Neural cell (in vitro differentiated cells): Measurements from ENCODE around the gene TNRC6C. TPM values are rescaled to one million over a fixed set of nuclear protein-coding genes. Genes with fewer than 3 reads are reported as not detected.

Source experiments
- H2AFZ ChIP-seq: fragments of 200-600, 300-800 bp; sonication (generic), shearing (Covaris generic); 2 replicates; pipeline ENCODE4 v1.6.0; 2014; ENCODE audit warnings: low read depth, mild to moderate bottlenecking, antibody characterized with exemption, low read length, moderate library complexity
- H3F3A ChIP-seq: fragments of 200-600 bp; shearing (Covaris generic); 2 replicates; pipeline ENCODE4 v1.6.1; 2016; ENCODE audit warnings: mild to moderate bottlenecking, moderate library complexity, mixed read lengths, antibody characterized with exemption, low read length; ENCODE audit not compliant: insufficient read depth, poor library complexity, severe bottlenecking
- H3K27ac ChIP-seq: fragments of 200-600, 300-800 bp; sonication (generic), shearing (Covaris generic); 2 replicates; pipeline ENCODE4 v1.5.1; 2014; ENCODE audit warnings: mild to moderate bottlenecking, low read length, moderate library complexity
- H3K27me3 ChIP-seq: fragments of 300-800, 200-600 bp; sonication (generic), shearing (Covaris generic); 2 replicates; pipeline ENCODE4 v1.6.0; 2014; ENCODE audit warnings: mild to moderate bottlenecking, low read depth, low read length, moderate library complexity; ENCODE audit not compliant: insufficient read depth
- H3K36me3 ChIP-seq: fragments of 300-800, 200-600 bp; sonication (generic), shearing (Covaris generic); 2 replicates; pipeline ENCODE4 v1.5.1; 2014; ENCODE audit warnings: mild to moderate bottlenecking, antibody characterized with exemption, low read length, moderate library complexity; ENCODE audit not compliant: insufficient read depth
- H3K4me2 ChIP-seq: fragments of 300-800, 200-600 bp; sonication (generic), shearing (Covaris generic); 2 replicates; pipeline ENCODE4 v1.6.0; 2014; ENCODE audit warnings: mild to moderate bottlenecking, low read length
- H3K4me3 ChIP-seq: fragments of 300-800, 200-600 bp; sonication (generic), shearing (Covaris generic); 2 replicates; pipeline ENCODE4 v1.5.1; 2014; ENCODE audit warnings: mild to moderate bottlenecking, low read length, moderate library complexity
- H3K79me2 ChIP-seq: fragments of 200-600 bp; shearing (Covaris generic); replicated peaks from 2 replicates; pipeline ENCODE4 v1.6.0; 2014; ENCODE audit warnings: mild to moderate bottlenecking, low read length, moderate library complexity; ENCODE audit not compliant: insufficient read depth
- H3K9ac ChIP-seq: fragments of 300-800, 200-600 bp; sonication (generic), shearing (Covaris generic); 2 replicates; pipeline ENCODE4 v1.6.1; 2016; ENCODE audit warnings: mild to moderate bottlenecking, low read length, mixed read lengths
- H3K9me2 ChIP-seq: fragments of 200-600 bp; shearing (Covaris generic); 2 replicates; pipeline ENCODE4 v1.6.1; 2016; ENCODE audit warnings: mild to moderate bottlenecking, low read length, mixed read lengths; ENCODE audit not compliant: insufficient read depth
- H3K9me3 ChIP-seq: fragments of 200-600, 300-800 bp; sonication (generic), shearing (Covaris generic); 2 replicates; pipeline ENCODE4 v1.6.1; 2016; ENCODE audit warnings: mild to moderate bottlenecking, mixed run types, low read length, moderate library complexity, mixed read lengths
- H4K20me1 ChIP-seq: fragments of 200-600 bp; shearing (Covaris generic); 2 replicates; pipeline ENCODE4 v1.6.1; 2016; ENCODE audit warnings: mild to moderate bottlenecking, mixed run types; ENCODE audit not compliant: insufficient read depth
- EP300 ChIP-seq: fragments of 450-650 bp; conservative IDR thresholded peaks from 2 replicates; pipeline ENCODE4 v1.6.1; 2014; ENCODE audit warnings: antibody characterized with exemption, mild to moderate bottlenecking, moderate library complexity; ENCODE audit not compliant: poor library complexity, severe bottlenecking
- EZH2 ChIP-seq: fragments of 200-600, 300-800 bp; shearing (Covaris generic), sonication (generic); IDR thresholded peaks from 2 replicates; pipeline ENCODE4 v1.6.1; 2014; ENCODE audit warnings: antibody characterized with exemption, low read length, borderline replicate concordance, mild to moderate bottlenecking; ENCODE audit not compliant: insufficient read depth, poor library complexity, severe bottlenecking
- MXI1 ChIP-seq: fragments of 450-650 bp; conservative IDR thresholded peaks from 2 replicates; pipeline ENCODE4 v1.6.1; 2014; ENCODE audit warnings: antibody characterized with exemption, mild to moderate bottlenecking; ENCODE audit not compliant: poor library complexity, severe bottlenecking
- POLR2AphosphoS5 ChIP-seq: IDR thresholded peaks from 2 replicates; pipeline ENCODE4 v1.6.1; 2012
- RAD21 ChIP-seq: fragments of 450-650 bp; conservative IDR thresholded peaks from 2 replicates; pipeline ENCODE4 v1.6.1; 2014; ENCODE audit warnings: antibody characterized with exemption, mild to moderate bottlenecking, moderate library complexity
- REST ChIP-seq: IDR thresholded peaks from 2 replicates; pipeline ENCODE4 v1.6.1; 2012; ENCODE audit warnings: borderline replicate concordance
- SMC3 ChIP-seq: fragments of 450-650 bp; conservative IDR thresholded peaks from 2 replicates; pipeline ENCODE4 v1.6.1; 2014; ENCODE audit warnings: antibody characterized with exemption, mild to moderate bottlenecking, moderate library complexity; ENCODE audit not compliant: poor library complexity
- TAF1 ChIP-seq: IDR thresholded peaks from 2 replicates; pipeline ENCODE4 v1.6.1; 2012; ENCODE audit warnings: low read depth
- polyA plus RNA-seq: library from polyadenylated mRNA; depleted of rRNA; stranded (reverse); fragments of >200 nt; gene quantifications from 2 replicates; pipeline ENCODE4 v1.2.3, GENCODE V29; 2014
- TF ChIP-seq, protein P1 (sequence below): fragments of 450-650 bp; IDR thresholded peaks from 2 replicates; pipeline ENCODE4 v1.5.1; 2014; ENCODE audit warnings: antibody characterized with exemption, mild to moderate bottlenecking, moderate library complexity; ENCODE audit not compliant: poor library complexity, severe bottlenecking

Gene TNRC6C
- polyA plus RNA-seq, 1 donor from 2014 or later = 15.4 TPM

- Histone ChIP-seq H2AFZ (no peak overlapping the region), H3K27me3 (peaks cover 50% of the 10 kb centered on the region), H3K4me3 (no peak overlapping the region), H3K79me2 (no peaks in the 10 kb centered on the region), H3K9me2 (no peaks in the 10 kb centered on the region), H3K9me3 (no peaks in the 10 kb centered on the region), H3K27ac (no peak overlapping the region), H3F3A (no peaks in the 10 kb centered on the region), H3K9ac (no peak overlapping the region), H3K36me3 (no peaks in the 10 kb centered on the region), H3K4me2 (no peak overlapping the region), H4K20me1 (no peaks in the 10 kb centered on the region)
- TF ChIP-seq RAD21 (no peak), SMC3 (no peak), EP300 (no peak), POLR2AphosphoS5 (no peak), MXI1 (no peak), REST (no peak), TAF1 (no peak), EZH2 (no peak)
- TF ChIP-seq, protein P1, sequence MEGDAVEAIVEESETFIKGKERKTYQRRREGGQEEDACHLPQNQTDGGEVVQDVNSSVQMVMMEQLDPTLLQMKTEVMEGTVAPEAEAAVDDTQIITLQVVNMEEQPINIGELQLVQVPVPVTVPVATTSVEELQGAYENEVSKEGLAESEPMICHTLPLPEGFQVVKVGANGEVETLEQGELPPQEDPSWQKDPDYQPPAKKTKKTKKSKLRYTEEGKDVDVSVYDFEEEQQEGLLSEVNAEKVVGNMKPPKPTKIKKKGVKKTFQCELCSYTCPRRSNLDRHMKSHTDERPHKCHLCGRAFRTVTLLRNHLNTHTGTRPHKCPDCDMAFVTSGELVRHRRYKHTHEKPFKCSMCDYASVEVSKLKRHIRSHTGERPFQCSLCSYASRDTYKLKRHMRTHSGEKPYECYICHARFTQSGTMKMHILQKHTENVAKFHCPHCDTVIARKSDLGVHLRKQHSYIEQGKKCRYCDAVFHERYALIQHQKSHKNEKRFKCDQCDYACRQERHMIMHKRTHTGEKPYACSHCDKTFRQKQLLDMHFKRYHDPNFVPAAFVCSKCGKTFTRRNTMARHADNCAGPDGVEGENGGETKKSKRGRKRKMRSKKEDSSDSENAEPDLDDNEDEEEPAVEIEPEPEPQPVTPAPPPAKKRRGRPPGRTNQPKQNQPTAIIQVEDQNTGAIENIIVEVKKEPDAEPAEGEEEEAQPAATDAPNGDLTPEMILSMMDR = no peak
Observed at GRCh38 chr17:78132767-78133178, 174.3 kb downstream of the TNRC6C start.

DNA sequence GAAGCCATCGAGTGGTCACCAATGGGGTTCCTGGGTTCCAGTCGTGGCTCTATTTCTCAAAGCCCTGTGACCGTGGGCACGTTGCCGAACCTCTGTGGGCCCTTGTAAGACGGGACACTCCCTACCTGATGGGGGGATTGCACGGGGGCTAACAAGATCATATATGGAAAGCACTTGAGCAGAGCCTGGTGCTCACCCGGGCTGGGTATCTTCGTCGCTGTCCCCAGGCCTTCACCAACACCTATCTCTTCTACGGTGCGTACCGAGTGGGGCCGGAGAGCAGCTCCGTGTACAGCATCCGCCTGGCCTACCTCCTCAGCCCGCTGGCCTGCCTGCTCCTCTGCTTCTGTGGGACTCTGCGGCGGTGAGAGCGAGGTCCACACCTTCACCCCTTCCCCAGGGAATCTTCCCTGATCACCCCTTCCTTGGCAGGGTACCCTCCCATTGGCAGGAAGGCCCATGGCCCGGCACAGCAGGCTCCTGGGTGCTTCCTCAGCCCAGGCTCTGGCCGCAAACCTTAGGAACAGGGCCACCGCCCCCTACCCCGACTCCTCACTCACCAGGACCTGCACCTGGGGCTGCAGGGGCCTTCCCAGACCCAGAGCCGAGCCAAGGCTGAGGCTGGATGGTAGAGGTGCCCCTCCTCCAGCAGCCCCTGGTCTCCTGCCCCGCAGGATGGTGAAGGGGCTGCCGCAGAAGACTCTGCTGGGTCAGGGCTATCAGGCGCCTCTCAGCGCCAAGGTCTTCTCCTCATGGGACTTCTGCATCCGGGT, 174.9 kb downstream of the TNRC6C start:
- Histone ChIP-seq H3K4me3 (no peak overlapping the region), H3K9me3 (no peaks in the 10 kb centered on the region), H3K79me2 (no peaks in the 10 kb centered on the region), H3K27me3 (peaks cover 44% of the 10 kb centered on the region), H4K20me1 (no peaks in the 10 kb centered on the region), H3K9ac (no peak overlapping the region), H3F3A (no peaks in the 10 kb centered on the region), H3K9me2 (no peaks in the 10 kb centered on the region), H3K27ac (no peak overlapping the region), H2AFZ (no peak overlapping the region), H3K36me3 (no peaks in the 10 kb centered on the region), H3K4me2 (no peak overlapping the region)
- TF ChIP-seq POLR2AphosphoS5 = no peak
- TF ChIP-seq EP300 = no peak
- TF ChIP-seq RAD21 = no peak
- no peak for TF ChIP-seq TAF1
- TF ChIP-seq REST = no peak
